ENCODE results near the gene TCEANC2.

DNA sequence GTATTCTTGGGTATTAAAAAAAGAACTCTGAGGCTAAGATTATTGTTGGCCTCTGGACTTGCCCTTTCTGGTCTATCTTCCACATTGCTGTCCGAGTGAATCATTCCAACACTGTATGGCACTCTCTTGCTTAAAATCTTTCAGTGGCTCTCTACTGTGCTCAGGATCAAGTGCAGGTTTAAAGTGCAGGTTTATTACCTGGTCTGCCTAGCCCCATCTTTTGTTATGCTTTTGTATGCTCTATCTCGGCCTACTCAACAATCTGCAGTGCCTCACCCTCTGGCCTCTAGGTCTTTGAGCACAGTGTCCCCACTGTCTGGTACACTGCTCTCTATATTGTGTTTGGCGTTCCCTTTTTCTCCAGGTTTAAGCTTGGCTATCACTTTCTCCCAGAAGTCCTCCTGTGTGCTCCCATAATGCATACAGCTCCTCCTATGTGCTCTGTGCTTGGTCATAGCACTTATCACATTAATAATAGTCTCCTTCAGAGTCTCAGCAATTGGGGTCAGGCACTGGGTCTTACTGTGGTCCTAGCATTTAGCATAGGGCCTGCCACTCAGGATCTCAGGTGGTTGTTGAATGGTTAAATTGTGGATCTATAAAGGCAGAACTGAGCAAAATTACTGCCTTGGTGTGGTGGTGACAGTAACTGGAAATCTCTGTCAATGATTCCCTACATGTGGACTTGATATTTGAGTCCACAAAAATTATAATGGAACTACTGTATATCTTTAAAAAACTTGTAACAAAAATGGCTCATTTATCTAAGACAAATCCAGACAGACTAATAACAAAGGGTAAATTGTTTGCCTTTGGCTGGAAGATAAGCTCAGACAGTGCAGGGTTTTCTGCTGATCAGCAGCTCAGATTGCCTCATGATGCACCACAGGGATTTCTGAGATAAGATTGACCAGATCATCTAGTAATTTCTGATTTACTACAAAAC lies 24.8 kb upstream of the TCEANC2 start:
- TF ChIP-seq, protein P1, sequence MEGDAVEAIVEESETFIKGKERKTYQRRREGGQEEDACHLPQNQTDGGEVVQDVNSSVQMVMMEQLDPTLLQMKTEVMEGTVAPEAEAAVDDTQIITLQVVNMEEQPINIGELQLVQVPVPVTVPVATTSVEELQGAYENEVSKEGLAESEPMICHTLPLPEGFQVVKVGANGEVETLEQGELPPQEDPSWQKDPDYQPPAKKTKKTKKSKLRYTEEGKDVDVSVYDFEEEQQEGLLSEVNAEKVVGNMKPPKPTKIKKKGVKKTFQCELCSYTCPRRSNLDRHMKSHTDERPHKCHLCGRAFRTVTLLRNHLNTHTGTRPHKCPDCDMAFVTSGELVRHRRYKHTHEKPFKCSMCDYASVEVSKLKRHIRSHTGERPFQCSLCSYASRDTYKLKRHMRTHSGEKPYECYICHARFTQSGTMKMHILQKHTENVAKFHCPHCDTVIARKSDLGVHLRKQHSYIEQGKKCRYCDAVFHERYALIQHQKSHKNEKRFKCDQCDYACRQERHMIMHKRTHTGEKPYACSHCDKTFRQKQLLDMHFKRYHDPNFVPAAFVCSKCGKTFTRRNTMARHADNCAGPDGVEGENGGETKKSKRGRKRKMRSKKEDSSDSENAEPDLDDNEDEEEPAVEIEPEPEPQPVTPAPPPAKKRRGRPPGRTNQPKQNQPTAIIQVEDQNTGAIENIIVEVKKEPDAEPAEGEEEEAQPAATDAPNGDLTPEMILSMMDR (IDR thresholded peaks at IDR 0.05) = no peak
- TF ChIP-seq EP300 (IDR thresholded peaks at IDR 0.05) (no peak), POLR2A (IDR thresholded peaks at IDR 0.05) (no peak)
